CD4-positive, alpha-beta T cell treated with Interleukin-6 at 100 ng/mL for 8 hours (primary cell): ENCODE measurements around the gene SLC29A3.

Source experiments
- DNase-seq: peaks from one replicate; pipeline ENCODE4 v3.0.0-alpha.2; 2020; ENCODE audit warnings: mixed read lengths, low spot score

SLC29A3 gene

GRCh38 chr10:71371750-71372166 lies 52.7 kb downstream of the SLC29A3 start:
- no peak for DNase-seq

- no peak for DNase-seq
These were observed 53.9 kb downstream of the SLC29A3 start for GRCh38 chr10:71372882-71373495.

DNA sequence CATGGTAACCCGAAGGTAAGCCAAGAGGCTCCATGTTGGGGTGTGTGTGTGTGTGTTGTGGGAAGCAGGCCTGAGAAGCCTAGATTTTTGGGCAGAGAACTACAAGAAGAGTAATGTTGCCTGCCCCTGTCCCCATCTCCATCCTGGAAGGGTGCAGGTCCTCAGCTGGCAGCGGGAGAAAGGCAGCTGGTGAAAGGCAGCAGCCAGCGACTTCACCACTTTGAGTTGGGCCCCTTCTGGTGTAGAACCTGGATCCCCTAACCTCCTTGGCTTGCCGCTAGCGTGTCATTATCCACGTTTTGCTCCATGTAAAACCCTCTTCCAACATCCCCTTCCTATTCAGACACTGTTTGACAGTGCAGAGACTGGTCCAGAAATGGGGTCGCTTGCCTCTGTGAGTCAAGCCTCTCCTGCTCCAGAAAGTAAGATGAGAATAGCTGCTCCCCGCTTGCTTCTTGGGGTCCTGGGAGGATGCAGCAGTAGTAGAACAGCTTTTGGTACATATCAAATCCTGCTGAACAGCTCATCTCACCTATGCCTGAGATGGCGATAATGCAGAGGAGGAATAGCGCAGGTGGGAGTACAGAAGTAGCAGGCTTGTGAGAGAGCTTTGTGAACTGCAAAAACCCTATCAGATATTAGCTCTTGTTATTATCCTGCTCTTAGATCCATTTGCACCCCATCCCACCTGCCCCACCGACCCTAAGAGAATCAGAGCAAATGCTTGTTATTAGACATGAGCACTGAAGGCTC lies 55.6 kb downstream of the SLC29A3 start:
- DNase-seq = no peak

GRCh38 chr10:71375952-71376351 lies 56.9 kb downstream of the SLC29A3 start:
- no peak for DNase-seq

GRCh38 chr10:71378336-71379117 lies 59.5 kb downstream of the SLC29A3 start:
- no peak for DNase-seq

DNA sequence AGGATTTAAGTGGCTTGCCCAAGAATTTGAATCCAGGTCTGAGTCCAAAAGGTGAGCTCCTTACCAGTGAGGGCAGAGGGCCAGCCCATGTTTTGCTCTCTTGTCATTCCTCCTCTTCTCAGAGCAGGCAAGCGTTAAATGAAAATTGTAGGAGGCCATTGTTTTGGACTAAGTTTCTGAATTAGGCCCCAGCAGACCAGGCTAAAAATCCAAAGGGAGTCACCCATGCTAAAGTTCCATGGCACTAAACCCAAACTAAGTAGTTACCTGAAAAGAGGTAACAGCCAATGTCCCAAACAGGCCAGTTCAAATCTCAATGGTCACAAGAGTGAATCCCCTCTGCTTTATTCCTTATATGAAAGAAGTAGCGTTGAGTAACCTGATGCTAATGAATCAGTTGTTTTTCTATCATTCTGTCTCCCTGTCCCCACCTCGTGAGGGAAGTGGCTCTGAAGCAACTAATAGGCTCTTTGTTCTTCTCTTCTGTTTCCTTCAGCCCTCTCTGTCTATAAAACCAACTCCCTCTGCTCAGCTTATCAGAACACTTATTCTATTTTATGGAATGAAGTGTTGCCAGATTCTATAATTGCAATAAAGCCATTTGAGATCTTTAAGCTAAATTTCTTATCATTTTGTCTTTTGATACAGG lies 60.2 kb downstream of the SLC29A3 start:
- no peak for DNase-seq

DNA sequence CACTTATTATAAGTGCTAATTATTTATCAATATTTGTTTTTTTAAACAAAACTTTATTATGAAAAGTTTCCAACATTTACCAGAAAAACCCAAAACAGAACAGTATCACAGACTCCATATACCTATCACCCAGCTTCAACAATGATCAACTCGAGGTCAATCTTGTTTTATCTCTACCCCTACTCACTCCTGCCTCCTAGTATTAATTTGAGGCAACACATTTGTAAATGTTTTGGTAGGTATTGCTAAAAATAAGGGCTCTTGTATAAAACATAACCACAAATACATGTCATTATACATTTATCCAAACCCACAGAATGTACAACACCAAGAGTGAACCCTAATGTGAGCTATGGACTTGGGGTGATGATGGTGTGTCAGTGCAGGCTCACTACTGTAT lies 61.8 kb downstream of the SLC29A3 start:
- DNase-seq = no peak

GRCh38 chr10:71381611-71382010 lies 62.6 kb downstream of the SLC29A3 start:
- no peak for DNase-seq

- DNase-seq = no peak
These were observed 63.0 kb downstream of the SLC29A3 start for GRCh38 chr10:71382028-71382427.

DNA sequence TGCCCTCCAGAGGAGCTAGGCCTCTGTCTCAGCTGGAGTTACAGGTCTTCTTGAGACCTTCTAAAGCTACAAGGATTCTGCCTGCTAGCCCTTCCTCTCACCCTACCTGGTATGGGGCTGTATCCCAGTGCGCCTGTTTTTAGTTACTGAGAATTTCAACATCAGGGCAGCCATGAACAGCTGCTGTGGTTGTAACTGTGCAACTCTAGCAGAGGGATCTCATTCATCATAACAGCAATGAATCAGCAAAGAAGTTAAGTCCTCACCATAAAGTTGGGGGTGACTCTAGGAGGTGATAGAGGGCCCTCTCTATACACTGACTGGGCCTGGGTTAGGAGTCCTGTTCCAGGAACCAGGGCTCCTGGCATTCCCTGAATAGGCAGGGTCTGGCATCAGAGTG lies 63.7 kb downstream of the SLC29A3 start:
- DNase-seq = no peak

DNA sequence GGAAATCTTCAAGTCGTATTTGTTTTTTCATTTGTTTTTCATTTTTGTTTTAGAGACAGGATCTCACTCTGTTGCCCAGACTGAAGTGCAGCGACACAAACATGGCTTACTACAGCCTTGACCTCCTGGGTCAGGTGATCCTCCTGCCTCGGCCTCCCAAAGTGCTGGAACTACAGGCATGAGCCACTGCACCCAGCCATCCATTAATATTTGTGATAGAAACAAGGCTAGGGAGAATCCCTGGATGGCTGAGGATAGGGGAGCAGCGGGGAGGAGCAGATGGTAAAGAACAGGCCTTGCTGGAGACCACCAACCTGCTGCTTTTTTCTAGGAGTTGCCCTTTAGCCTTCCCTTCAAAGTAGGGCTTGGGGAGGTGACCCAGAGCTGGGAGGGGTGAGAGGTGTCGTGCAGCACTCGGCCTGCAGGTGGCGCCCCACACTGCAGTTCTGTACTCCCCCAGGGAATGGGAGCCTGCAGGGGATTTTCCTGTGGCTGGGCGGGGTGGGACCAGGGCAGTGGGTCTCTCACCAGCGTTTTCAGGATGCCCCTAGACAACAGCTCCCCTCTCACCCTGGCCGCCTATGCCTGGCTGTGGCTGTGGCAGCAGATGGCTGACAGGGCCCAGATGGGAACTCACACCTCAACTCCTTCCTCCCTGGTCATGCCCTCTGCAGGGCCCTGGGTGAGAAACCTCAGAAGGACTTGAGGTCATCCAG lies 65.1 kb downstream of the SLC29A3 start:
- peak; percentile 63 for DNase-seq

- no peak for DNase-seq
These were observed 69.1 kb downstream of the SLC29A3 start for GRCh38 chr10:71388171-71388570.

- no peak for DNase-seq
These were observed 69.7 kb downstream of the SLC29A3 start for GRCh38 chr10:71388583-71389310.

- no peak for DNase-seq
These were observed 70.9 kb downstream of the SLC29A3 start for GRCh38 chr10:71389768-71390460.

DNA sequence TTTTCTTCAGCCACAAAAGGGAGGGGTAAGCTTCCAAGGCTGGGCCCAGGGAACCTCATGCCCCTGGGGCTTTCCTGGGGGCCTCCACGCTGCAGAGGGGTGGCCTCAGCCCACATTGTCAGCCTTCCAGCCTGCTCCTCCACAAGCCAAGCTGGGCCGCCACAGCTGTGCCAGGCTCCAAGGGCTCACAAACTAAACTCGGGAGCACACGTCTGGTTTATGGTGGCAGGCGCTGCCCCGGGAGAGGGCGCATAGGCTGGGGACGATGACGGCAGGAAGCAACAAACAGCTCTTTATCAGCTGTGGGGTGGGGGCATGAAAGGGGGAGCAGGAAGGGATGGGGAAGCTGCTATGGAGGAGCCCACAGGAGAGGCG lies 71.4 kb downstream of the SLC29A3 start:
- DNase-seq = no peak

DNA sequence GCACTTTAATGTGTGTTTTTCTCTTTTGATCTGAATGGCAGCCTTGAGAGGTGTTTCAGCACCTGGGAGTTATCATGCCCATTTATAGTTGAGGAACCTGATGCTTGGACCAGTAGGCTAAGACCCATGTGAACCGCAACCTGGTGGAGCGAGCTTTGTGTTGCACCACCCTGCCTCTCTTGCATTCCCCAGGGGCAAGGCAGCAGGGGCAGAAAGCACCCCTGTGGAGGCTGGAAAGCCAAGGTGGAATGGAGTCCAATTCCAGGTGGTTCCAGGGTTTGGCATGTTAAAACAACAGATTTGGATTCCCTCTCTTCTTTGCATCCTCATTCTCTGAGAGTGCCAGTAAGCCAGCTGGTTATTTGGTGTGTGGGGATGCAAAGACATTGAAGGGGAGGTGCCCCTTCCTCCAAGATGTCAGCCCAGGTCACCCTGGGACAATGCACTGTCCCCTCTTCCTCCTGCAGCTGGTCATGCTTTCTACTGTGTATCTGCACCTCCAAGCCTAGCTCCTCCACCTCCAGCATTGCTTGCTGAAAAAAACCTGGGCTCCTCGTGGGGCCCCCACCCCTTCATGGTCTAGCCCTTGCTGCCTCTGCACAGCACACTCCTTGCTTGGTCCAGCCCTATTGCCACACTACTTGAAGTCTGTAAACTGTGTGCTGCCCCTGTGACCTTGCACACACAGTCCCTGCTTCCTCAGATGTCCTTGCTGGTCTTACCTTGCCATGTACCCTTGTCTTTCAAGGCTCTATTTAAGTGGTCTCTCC lies 72.0 kb downstream of the SLC29A3 start:
- no peak for DNase-seq

GRCh38 chr10:71391701-71392100 lies 72.6 kb downstream of the SLC29A3 start:
- no peak for DNase-seq

GRCh38 chr10:71392292-71392691 lies 73.2 kb downstream of the SLC29A3 start:
- no peak for DNase-seq
